WI38 (cell line): ENCODE measurements around the gene FBXL14.
A peak's percentile ranks its signal among the peaks of the same experiment; 100 is the strongest.

Source experiments
- H3K4me3 ChIP-seq: 2 replicates; pipeline ENCODE4 v1.5.1; 2011; ENCODE audit warnings: low read depth, mild to moderate bottlenecking, control low read depth, low read length
- TF ChIP-seq, protein P1 (sequence below): IDR thresholded peaks from 2 replicates; pipeline ENCODE4 v1.5.1; 2012; ENCODE audit warnings: low read depth, mild to moderate bottlenecking, control low read depth, low read length

Gene FBXL14

DNA sequence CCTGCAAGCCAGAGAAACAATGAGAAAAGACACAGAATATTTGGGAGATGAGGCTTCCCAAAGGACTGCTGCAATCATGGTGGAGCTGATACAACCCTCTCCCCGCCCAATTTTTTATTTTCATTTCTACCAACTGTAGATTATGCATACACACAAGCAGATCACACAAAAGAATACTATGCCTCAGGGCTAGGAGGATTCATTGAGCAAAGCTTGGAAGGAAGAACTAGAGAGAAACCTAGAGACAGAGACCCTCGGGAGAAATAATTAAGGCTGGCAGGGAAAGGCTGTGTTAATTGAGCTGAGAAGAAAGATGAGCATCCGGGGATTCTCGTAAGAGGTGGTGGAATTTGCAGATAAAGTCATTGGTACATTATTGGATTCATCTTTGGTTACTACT, 24.8 kb upstream of the FBXL14 start:
- H3K4me3 ChIP-seq, result no peak overlapping the region
- TF ChIP-seq, protein P1, sequence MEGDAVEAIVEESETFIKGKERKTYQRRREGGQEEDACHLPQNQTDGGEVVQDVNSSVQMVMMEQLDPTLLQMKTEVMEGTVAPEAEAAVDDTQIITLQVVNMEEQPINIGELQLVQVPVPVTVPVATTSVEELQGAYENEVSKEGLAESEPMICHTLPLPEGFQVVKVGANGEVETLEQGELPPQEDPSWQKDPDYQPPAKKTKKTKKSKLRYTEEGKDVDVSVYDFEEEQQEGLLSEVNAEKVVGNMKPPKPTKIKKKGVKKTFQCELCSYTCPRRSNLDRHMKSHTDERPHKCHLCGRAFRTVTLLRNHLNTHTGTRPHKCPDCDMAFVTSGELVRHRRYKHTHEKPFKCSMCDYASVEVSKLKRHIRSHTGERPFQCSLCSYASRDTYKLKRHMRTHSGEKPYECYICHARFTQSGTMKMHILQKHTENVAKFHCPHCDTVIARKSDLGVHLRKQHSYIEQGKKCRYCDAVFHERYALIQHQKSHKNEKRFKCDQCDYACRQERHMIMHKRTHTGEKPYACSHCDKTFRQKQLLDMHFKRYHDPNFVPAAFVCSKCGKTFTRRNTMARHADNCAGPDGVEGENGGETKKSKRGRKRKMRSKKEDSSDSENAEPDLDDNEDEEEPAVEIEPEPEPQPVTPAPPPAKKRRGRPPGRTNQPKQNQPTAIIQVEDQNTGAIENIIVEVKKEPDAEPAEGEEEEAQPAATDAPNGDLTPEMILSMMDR, result no peak

DNA sequence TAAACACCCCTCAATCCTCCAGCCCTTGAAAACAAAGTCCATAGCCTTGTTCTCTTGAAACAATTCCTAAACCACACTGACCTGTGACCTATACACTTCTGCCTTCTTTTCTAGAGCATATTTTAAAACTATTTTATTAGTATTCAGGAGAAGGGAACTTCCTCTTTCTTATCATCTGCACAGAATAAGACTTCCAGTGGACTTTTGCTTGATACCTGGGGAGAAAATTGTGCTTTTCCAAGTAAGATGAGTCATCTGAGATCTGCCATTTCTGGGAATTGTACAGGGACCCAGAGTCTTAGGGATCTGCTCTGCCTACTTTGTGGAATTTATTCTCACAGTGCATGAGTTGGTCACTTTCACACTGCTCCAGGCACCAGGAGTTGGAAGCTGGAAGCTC, 24.1 kb upstream of the FBXL14 start:
- TF ChIP-seq, protein P1, result no peak
- no peak overlapping the region for H3K4me3 ChIP-seq

DNA sequence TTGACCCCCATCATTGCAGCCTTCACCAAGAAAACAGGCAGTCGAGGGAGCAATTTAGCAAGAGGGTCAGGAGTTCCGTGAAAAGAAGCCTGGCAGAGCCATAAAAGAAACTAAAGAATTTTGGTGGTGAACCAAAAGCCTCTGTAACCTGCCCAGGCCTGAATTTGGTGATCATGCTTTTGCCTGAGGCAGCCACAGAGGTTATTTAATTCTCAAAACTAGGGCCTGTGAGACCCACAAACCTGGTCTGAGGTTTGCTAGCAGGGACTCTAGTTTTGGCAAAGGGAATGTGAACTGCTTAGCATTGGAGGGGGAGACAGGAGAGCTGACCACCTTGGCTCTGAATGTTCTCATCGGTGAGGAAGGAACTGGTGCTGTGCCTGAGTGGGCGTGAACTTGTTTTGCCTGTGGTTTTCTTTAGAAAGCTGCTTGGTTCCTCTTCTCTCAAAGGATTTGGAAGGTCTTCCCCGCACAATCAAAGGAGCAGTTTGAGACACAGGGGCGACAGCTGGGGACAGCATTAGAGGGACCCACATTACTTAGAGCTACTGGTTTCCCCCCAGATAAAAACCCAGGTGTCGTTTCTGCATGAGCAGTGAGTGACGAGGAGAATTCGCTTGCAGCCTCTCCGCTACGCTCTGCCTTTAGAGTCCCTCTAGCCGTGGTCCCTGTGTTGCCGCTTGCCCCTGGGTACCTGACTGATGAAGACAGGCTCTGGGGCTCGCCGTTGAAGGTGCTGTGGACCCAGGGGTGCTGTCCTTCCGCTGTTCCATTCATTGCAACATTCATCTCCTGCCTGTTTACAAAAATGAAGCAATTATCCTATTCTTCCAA, 22.1 kb upstream of the FBXL14 start:
- TF ChIP-seq, protein P1, result no peak
- H3K4me3 ChIP-seq, result no peak overlapping the region

- TF ChIP-seq, protein P1, result no peak
- H3K4me3 ChIP-seq, result no peak overlapping the region
Measured at GRCh38 chr12:1614360-1614759, 20.0 kb upstream of the FBXL14 start.

DNA sequence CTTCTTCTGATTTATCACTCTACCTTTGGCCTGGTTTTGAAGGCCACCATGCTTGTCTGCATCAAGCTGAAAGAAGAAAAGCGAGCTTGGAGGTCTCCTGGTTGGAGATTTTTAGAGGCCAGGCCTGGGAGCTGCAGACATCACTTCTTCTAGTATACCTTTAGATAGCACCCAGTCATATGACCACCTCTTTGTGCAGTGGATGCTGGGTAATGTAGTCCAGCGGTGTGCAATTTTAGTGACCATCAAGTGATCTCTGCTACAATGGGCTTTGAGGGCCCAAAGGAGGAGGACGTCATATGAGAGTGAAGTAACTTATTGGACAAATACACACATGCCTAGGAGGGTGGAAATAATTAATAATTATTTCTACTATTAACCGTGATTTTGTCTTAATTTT, 19.5 kb upstream of the FBXL14 start:
- TF ChIP-seq, protein P1, result no peak

DNA sequence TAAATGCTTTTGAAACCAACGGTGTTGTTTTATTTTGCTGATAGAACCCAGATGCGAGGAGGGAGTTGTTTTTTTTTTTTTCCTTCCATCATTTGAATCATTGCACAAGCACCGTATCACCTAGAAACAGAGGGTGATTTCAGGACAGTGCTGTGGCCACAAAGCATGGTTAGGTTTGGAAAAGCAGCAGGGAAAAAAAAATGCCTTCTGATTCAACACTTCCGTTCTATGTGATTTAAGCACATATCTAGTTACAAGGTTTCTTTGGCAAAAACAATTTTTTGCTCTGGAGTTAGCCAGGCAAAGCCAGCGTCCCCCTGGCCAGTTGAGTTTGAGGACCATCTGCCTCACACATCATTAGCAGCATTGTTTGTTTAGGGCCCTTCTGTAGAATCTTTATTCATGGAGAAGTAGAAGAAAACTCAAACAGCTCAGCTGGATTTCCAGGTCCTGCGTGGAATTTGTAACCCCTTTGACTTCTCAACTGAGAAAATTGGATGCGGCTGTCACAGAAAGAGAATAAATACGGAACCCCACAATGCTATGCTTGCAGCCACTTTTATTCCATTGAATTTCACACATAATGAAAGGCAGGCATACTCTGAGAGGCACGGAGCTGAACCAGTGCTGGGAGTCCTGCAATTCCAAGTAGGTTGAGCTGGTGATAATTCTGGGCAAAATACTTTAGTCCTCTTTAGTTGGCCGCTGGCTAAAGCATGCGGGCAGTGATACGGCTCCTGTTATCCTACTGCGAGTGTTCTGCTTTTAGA, 17.6 kb upstream of the FBXL14 start:
- TF ChIP-seq, protein P1, result no peak
- H3K4me3 ChIP-seq, result peak overlapping the region; percentile 16

More for the DNA sequence above, 19.5 kb upstream of the FBXL14 start:
- H3K4me3 ChIP-seq, result no peak overlapping the region
